HUES48 (cell line): ENCODE data around the gene DPH6.
A peak's percentile ranks its signal among the peaks of the same experiment; 100 is the strongest.

Source experiments
- H3K27ac ChIP-seq: one replicate; pipeline ENCODE4 v1.7.0; 2013; ENCODE audit warnings: low read depth, low read length, inconsistent platforms
- H3K27me3 ChIP-seq: 2 replicates; pipeline ENCODE4 v1.6.1; 2013; ENCODE audit warnings: mild to moderate bottlenecking, low read length; ENCODE audit not compliant: control insufficient read depth, insufficient read depth
- H3K36me3 ChIP-seq: 2 replicates; pipeline ENCODE4 v1.6.1; 2013; ENCODE audit warnings: low read length; ENCODE audit not compliant: control insufficient read depth, insufficient read depth
- H3K4me1 ChIP-seq: 2 replicates; pipeline ENCODE4 v1.6.1; 2013; ENCODE audit warnings: mild to moderate bottlenecking, low read length; ENCODE audit not compliant: control insufficient read depth, insufficient read depth
- H3K4me3 ChIP-seq: 2 replicates; pipeline ENCODE4 v1.5.1; 2013; ENCODE audit warnings: mild to moderate bottlenecking, low read depth, low read length
- H3K9ac ChIP-seq: 2 replicates; pipeline ENCODE4 v1.6.1; 2013; ENCODE audit warnings: mild to moderate bottlenecking, low read depth, low read length, moderate library complexity
- H3K9me3 ChIP-seq: 2 replicates; pipeline ENCODE4 v1.6.1; 2013; ENCODE audit warnings: low read length; ENCODE audit not compliant: control insufficient read depth, insufficient read depth

DPH6 gene

DNA sequence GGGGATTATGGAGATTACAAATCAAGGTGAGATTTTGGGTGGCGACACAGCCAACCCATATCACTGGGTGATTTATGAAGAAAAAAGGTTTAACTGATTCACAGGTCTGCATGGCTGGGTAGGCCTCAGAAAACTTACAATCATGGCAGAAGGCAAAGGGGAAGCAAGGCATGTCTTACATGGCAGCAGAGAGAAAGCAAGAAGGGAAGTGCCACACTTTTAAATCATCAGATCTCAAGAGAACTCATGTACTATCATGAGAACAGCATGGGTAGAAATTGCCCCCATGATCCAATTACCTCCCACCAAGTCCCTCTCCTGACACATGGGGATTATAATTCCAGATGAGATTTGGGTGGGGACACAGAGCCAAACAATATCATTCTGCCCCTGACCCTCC is 59.7 kb downstream of the DPH6 start:
- peaks cover 6% of the 10 kb centered on the region; the same call in 1 of the 2 replicates for H3K4me1 ChIP-seq
- H3K9me3 ChIP-seq, result peaks cover 24% of the 10 kb centered on the region
- no peak overlapping the region for H3K4me3 ChIP-seq
- H3K36me3 ChIP-seq, result no peaks in the 10 kb centered on the region; the same call in 1 of the 2 replicates
- no peak overlapping the region for H3K9ac ChIP-seq
- no peak overlapping the region for H3K27ac ChIP-seq
- H3K27me3 ChIP-seq, result no peaks in the 10 kb centered on the region

GRCh38 chr15:35485411-35485810 is 60.6 kb downstream of the DPH6 start:
- Histone ChIP-seq H3K4me1 (peaks cover 11% of the 10 kb centered on the region; the same call in 1 of the 2 replicates), H3K4me3 (no peak overlapping the region), H3K9ac (no peak overlapping the region), H3K27me3 (no peaks in the 10 kb centered on the region), H3K36me3 (no peaks in the 10 kb centered on the region; the same call in 1 of the 2 replicates), H3K27ac (no peak overlapping the region), H3K9me3 (peaks cover 24% of the 10 kb centered on the region)

- H3K27me3 ChIP-seq, result no peaks in the 10 kb centered on the region
- no peaks in the 10 kb centered on the region; the same call in 1 of the 2 replicates for H3K36me3 ChIP-seq
- H3K4me1 ChIP-seq, result peaks cover 16% of the 10 kb centered on the region
- H3K27ac ChIP-seq, result no peak overlapping the region
- H3K4me3 ChIP-seq, result no peak overlapping the region
- H3K9me3 ChIP-seq, result peaks cover 24% of the 10 kb centered on the region
- no peak overlapping the region for H3K9ac ChIP-seq
These were observed 61.6 kb downstream of the DPH6 start for GRCh38 chr15:35484231-35484945.

DNA sequence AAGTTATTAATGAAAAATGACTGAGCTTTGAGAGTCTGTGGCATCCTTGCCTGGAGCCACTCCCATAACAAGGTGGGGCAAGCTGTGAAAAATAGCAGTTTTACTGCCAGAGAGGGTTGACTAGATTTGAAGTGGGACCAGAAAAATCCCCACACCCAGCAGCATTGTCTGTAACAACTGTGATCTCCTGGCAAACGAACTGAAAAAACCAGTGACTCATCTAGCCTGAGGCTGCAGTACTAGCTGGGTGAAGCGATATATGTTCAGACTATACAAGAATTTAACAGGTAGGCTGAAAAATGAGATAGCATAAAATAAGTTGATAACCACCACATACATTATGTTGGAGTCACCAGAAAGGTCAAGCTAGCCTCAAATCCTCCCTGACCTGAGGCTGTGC is 64.0 kb downstream of the DPH6 start:
- H3K9ac ChIP-seq, result no peak overlapping the region
- H3K27ac ChIP-seq, result no peak overlapping the region
- H3K4me3 ChIP-seq, result no peak overlapping the region
- peaks cover 9% of the 10 kb centered on the region for H3K9me3 ChIP-seq
- no peaks in the 10 kb centered on the region; the same call in 1 of the 2 replicates for H3K36me3 ChIP-seq
- H3K4me1 ChIP-seq, result peaks cover 23% of the 10 kb centered on the region
- H3K27me3 ChIP-seq, result no peaks in the 10 kb centered on the region

DNA sequence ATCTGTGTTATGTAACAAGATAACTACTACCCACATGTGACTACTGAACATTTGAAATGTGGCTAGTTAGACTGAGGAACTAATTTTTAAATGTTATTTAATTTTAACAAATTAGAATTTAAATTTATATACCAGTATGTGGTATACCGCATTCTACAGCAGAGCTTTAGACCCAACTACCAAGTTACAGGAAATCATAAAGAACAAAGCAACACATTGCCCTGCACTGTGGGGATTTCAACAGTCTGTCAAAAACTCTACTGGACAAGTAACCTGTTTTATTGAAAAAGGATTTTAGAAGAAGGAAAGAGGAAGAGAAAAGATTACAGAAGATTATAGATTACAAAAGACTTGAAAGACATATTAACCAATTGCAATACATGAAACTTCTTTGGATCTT is 64.9 kb downstream of the DPH6 start:
- no peaks in the 10 kb centered on the region for H3K36me3 ChIP-seq
- H3K27me3 ChIP-seq, result no peaks in the 10 kb centered on the region
- H3K4me1 ChIP-seq, result peaks cover 23% of the 10 kb centered on the region
- no peak overlapping the region for H3K9ac ChIP-seq
- no peak overlapping the region for H3K4me3 ChIP-seq
- no peaks in the 10 kb centered on the region for H3K9me3 ChIP-seq
- no peak overlapping the region for H3K27ac ChIP-seq

- Histone ChIP-seq H3K4me1 (peaks cover 23% of the 10 kb centered on the region), H3K36me3 (no peaks in the 10 kb centered on the region), H3K9ac (no peak overlapping the region), H3K27ac (peak overlapping the region; percentile 21), H3K9me3 (no peaks in the 10 kb centered on the region), H3K27me3 (no peaks in the 10 kb centered on the region), H3K4me3 (no peak overlapping the region)
These were observed 66.5 kb downstream of the DPH6 start for GRCh38 chr15:35479423-35479822.

GRCh38 chr15:35477312-35478262 is 68.4 kb downstream of the DPH6 start:
- Histone ChIP-seq H3K4me1 (peaks cover 23% of the 10 kb centered on the region), H3K9ac (no peak overlapping the region), H3K27me3 (no peaks in the 10 kb centered on the region), H3K27ac (no peak overlapping the region), H3K36me3 (no peaks in the 10 kb centered on the region), H3K4me3 (no peak overlapping the region), H3K9me3 (no peaks in the 10 kb centered on the region)

DNA sequence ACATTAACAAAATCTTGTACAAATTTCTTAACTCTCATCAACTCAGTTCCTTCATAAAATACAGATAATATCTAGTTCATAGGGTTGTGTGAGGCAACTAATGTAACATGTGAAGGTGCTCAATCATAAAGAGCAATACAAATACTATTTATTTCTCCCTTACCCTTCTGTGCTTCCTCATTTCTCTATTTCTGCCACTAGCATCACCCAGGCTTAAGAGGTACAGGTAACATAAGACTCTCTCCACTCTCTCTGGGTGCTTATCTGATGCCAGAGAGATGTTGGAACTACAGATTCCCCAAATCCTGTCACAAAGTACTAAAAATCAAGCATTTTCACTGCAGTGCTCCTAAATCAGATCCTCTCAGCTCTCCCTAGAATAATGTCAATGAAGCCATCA is 74.9 kb downstream of the DPH6 start:
- no peaks in the 10 kb centered on the region for H3K4me1 ChIP-seq
- no peaks in the 10 kb centered on the region for H3K27me3 ChIP-seq
- no peak overlapping the region for H3K9ac ChIP-seq
- H3K27ac ChIP-seq, result no peak overlapping the region
- no peak overlapping the region for H3K4me3 ChIP-seq
- H3K9me3 ChIP-seq, result no peaks in the 10 kb centered on the region
- H3K36me3 ChIP-seq, result no peaks in the 10 kb centered on the region

DNA sequence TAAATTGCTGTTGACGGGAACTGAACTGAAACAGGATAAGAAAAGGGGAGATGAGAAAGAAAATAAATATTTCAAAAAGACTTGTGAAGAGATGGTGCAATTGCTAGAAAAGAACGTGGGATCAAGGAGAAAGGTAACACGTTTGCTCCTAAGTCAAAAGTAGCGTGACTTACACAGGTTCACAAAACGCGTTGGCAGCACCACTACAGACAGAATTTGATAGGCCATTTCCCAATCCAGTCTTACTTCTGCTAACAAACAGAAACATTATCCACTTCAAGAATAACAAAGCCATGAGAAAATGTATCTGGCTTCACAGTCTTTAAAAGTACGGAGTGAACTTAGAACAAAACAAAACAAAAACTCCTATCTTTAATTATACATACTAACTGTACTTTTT is 75.5 kb downstream of the DPH6 start:
- no peaks in the 10 kb centered on the region for H3K27me3 ChIP-seq
- no peak overlapping the region for H3K4me3 ChIP-seq
- no peaks in the 10 kb centered on the region for H3K9me3 ChIP-seq
- H3K4me1 ChIP-seq, result no peaks in the 10 kb centered on the region
- H3K9ac ChIP-seq, result no peak overlapping the region
- no peaks in the 10 kb centered on the region for H3K36me3 ChIP-seq
- H3K27ac ChIP-seq, result no peak overlapping the region

DNA sequence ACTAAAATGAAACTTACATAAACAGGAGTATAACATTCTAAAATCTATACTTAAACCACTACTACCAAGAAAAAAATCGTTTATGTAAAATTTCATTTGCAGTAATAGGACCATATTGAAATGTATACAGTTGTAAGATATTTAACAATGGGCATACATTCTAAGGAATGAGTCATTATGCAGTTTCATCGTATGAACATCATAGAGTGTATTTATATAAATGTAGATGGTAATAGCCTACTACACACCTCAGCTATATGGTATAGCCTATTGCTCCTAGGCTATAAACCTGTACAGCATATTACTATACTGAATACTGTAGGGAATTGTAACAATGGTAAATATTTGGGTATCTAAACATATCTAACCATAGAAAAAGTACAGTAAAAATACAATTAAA is 79.5 kb downstream of the DPH6 start:
- Histone ChIP-seq H3K27me3 (no peaks in the 10 kb centered on the region), H3K9me3 (no peaks in the 10 kb centered on the region), H3K4me1 (no peaks in the 10 kb centered on the region)

GRCh38 chr15:35465783-35466182 is 80.2 kb downstream of the DPH6 start:
- Histone ChIP-seq H3K36me3 (no peaks in the 10 kb centered on the region), H3K27me3 (no peaks in the 10 kb centered on the region), H3K9me3 (no peaks in the 10 kb centered on the region), H3K9ac (no peak overlapping the region), H3K4me3 (no peak overlapping the region), H3K4me1 (no peaks in the 10 kb centered on the region), H3K27ac (no peak overlapping the region)

More for the DNA sequence above, 79.5 kb downstream of the DPH6 start:
- Histone ChIP-seq H3K36me3 (no peaks in the 10 kb centered on the region), H3K4me3 (no peak overlapping the region), H3K27ac (no peak overlapping the region), H3K9ac (no peak overlapping the region)
